Esophagus muscularis mucosa (tissue), 3 donors: ENCODE results near the gene PRSS50.

ENCODE experiments used
- POLR2A ChIP-seq: fragments of 450-650 bp; IDR thresholded peaks from one replicate; pipeline ENCODE4 v1.6.1; 2017; ENCODE audit warnings: antibody characterized with exemption, moderate library complexity, mild to moderate bottlenecking, low read depth
- POLR2AphosphoS5 ChIP-seq, 2 donors: sonication (generic); formaldehyde crosslinking; IDR thresholded peaks; one replicate each; pipeline ENCODE4 v1.6.1; 2017; ENCODE audit warnings: antibody characterized with exemption in 2 of 2
- TF ChIP-seq, protein P1 (sequence below), 3 experiments: fragments of 200-600 bp in 2 of 3; fragments of 450-650 bp in 1 of 3; sonication (generic) in 2 of 3; IDR thresholded peaks; one replicate each; pipeline ENCODE4 v1.5.1; 2017 to 2019; ENCODE audit warnings: antibody characterized with exemption in 3 of 3, mild to moderate bottlenecking in 2 of 3, moderate library complexity in 1 of 3

DNA sequence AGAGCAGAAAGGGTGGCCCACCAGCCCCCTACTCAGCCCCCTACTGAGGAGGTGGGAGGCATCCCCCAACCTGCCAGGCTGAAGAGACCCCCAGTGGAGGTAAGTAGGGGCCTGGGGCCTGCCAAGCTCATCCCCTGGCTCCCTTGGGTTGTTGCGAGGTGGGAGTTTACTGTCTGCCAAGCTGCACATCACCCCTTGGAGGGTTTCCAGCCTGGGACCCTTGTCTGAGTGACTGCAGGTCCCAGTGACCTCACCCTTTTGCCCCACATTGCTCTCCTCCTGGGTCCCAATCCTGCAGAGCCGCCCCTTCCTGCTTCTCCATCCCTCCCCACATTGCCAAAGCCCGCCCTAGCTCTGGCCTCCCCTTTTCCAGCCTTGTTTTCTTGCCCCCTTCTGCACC, 23.1 kb downstream of the PRSS50 start:
- TF ChIP-seq POLR2AphosphoS5 (IDR thresholded peaks at IDR 0.05) (no peak), POLR2A (no peak)
- TF ChIP-seq, protein P1, sequence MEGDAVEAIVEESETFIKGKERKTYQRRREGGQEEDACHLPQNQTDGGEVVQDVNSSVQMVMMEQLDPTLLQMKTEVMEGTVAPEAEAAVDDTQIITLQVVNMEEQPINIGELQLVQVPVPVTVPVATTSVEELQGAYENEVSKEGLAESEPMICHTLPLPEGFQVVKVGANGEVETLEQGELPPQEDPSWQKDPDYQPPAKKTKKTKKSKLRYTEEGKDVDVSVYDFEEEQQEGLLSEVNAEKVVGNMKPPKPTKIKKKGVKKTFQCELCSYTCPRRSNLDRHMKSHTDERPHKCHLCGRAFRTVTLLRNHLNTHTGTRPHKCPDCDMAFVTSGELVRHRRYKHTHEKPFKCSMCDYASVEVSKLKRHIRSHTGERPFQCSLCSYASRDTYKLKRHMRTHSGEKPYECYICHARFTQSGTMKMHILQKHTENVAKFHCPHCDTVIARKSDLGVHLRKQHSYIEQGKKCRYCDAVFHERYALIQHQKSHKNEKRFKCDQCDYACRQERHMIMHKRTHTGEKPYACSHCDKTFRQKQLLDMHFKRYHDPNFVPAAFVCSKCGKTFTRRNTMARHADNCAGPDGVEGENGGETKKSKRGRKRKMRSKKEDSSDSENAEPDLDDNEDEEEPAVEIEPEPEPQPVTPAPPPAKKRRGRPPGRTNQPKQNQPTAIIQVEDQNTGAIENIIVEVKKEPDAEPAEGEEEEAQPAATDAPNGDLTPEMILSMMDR (IDR thresholded peaks at IDR 0.05) = no peak
